GM21737 (cell line): ENCODE data around the gene COA1.
"Not testable (repeated sequence)": the region's sequence is repeated elsewhere in the genome, so short reads cannot be mapped to it uniquely, and the experiment has no call there.

Experiments used
- ATAC-seq: cut with Tn5 transposase; IDR thresholded peaks from one replicate; pipeline ENCODE4 v1.9.1; 2021; ENCODE audit warnings: mild to moderate bottlenecking, moderate library complexity; ENCODE audit not compliant: unreplicated experiment

Gene COA1

GRCh38 chr7:43636093-43636492 is 93.2 kb downstream of the COA1 start:
- ATAC-seq: no peak

DNA sequence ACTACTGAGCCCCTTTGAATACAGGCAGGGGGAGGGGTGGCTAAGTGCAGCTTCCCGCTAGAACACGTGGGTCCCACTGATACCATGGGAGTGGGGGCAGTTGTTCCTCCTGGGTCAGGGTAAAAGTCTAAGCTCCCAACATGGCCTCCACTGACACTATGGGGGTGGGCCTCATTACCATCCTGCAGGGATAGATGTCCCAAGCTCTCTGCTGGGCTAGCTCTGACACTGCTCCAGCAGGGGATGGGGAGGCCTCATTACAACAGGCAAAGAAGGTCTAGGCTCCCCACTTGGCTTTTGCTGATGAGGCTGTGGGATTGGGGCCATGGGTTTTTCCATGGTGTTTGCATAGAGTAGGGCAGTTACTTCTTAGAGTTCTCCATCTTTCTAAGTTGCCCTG is 94.9 kb downstream of the COA1 start:
- ATAC-seq: no peak

DNA sequence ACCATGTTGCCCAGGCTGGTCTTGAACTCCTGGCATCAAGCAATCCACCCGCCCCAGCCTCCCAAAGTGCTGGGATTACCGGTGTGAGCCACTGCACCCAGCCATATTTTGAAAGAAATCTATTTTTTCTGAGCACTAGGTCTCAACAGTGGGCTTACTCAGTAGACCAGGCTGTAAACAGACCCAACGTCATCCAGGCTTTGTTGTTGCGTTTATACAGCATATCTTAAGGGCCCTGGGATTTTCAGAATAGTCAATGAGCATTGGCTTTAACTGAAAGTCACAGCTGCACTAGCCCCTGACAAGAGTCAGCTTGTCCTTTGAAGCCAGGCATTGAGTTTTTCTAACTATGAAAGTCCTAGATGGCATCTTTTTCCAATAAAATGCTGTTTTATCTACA is 96.6 kb downstream of the COA1 start:
- no peak for ATAC-seq

- no peak for ATAC-seq
Measured at GRCh38 chr7:43631559-43631958, 97.8 kb downstream of the COA1 start.

DNA sequence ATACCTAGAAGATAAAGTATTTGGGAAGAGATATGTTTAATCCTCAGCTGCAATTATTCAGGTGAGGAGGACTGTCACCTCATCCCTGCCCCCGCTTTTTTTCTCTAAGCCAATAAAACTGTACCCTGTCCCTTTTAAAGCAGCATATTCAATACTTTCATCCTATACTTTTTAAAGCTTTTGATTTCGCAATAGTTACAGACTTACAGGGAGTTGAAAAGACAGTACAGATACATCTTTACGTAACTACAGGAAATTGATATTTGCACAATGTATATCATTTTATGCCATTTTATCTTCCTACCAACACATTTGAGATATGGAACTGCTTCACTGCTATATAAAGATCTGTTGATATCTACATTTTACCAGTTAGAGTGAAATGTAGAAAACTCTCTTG is 98.8 kb downstream of the COA1 start:
- ATAC-seq: no peak

GRCh38 chr7:43629857-43630256 is 99.5 kb downstream of the COA1 start:
- no peak for ATAC-seq

DNA sequence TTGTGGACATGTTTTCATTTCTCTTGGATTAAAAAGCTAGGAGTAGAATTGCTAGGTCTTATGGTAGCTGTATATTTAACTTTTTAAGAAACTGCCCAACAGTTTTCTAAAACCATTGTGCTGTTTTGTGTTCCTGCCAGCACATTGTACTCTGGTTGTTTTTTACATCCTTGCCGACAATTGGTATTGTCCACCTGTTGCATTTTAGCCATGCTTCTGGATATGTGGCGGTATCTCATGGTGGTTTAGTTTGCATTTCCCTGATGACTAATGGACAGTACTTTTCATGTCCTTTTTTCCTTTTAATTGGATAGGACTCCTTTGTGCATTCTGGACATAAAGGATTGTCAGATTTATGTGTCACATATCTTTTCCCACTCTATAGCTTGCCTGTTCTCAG is 100.9 kb downstream of the COA1 start:
- ATAC-seq: no peak

GRCh38 chr7:43627798-43628197 is 101.5 kb downstream of the COA1 start:
- not testable (repeated sequence) for ATAC-seq

DNA sequence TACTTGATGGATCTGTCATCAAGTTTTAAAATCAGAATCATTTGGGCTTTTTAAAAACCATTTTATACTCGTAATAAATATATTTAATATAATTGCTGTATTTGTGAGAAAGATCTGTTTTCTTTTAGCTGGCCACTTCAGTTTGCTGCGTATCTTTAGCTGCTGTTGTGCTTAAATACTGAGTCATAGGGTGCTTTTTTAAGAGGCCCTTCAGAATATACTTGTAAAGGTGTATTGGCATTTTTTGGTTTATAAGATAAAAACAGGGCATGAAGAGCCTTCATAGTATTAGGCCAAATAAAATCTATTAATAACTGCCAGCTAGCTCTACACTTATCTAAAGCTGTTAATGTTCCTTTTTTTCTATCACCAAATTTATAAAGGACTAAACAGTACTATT is 102.6 kb downstream of the COA1 start:
- ATAC-seq: no peak

DNA sequence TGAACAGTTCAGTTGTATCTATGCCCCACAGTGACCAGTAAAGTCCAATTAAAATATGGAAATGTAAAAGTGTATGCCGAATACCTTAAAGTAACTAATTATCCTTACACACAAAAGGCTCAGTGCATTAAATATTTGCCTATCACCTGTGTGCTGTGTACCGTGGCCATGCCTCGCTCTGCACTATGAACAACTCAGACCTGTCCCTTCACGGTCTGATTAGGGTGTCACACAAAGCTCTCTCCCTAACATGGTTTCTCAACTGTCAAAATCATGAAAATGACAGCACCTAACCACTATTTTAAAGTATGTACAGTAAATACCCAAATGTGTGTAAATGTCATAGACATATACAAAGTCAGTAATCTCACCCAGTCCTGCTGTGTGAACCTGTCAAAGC is 103.3 kb downstream of the COA1 start:
- no peak for ATAC-seq

DNA sequence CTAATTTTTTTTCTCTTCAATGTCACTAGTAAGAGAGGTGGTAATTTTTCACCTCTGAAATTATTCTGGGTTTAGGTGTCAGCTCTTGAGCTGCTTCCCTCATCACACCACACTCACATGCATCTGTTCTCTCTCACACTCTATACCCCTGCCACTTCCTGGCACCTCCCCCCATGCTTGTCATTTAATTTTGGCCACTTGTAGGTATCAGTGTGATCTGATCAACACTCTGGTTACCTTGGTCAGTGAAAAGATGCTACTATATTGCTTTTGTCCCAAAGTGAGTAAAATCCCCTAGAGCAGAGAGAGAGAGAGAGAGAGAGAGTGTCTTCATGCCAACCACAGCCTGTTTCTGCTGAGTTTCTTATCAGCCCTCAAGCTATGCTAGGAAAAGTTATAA is 103.9 kb downstream of the COA1 start:
- ATAC-seq: peak; percentile 48

DNA sequence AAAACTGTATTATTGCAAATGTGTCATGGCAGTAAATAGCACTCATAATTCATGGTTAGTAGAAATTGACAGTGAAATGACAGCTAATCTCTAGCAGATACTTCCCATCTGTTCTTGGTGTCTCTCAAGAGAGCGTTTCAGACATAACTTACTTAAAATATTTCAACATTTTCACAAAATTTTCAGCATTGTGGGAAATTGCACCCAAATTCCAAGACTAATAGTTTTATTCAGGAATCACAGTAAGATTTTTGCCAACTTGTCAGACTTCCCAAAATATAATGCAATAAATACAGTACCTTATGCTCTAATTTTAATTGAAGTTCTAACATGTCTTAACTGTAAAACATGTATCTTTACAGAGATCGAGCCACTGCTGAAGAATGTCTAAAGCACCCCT is 105.2 kb downstream of the COA1 start:
- ATAC-seq: no peak

DNA sequence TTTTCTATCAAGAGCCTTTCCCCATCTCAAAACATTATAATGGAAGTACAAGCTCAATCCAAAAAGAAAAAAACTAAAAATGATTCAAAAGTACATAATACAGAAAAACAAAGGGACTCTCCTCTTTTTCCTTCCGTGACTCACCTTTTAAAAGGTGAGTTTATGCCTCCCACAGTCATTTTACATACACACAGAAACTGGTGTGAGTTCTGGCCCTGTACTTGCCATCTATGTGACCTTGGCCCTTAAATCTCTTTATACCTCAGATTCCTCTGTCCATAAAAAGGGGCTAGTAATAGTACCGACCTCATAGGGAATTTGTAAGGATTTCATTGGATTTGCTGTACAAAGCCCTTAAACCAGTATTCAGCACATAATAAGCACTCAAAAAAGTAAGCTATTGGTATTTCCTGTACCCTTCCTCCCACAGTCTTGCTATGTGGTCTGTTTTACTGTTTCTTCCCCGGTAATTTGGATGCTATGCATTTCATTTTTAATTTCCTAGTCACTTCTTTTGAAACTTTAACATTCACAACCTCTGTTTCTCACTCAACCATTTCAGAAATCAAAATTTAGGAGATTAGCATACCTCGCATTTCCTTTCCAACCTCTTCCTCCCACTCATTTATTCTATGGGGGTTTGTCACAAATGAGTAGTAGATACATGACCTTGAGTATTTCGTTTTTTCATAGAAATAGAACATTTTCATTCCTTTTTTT is 107.4 kb downstream of the COA1 start:
- ATAC-seq: no peak

- no peak for ATAC-seq
Measured at GRCh38 chr7:43619213-43620012, 109.9 kb downstream of the COA1 start.

DNA sequence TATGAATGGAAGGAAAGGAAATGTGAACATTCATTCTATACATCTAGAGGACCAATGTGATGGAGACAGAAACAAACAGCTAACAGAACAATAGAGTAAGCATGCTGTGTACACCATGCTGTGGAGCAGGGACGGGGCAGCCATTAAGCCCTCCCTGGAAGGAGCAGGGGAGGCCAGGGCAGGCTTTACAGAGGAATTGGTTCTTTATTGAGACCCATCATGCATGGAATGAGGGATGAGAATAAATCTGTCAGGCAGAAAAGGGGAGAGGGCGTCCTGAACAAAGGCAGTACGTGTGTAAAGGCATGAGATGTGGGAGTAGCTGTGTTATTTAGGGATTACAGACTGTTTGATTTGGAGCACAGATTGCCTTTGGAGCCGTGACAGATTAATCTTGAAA is 111.2 kb downstream of the COA1 start:
- ATAC-seq: no peak

- ATAC-seq: no peak
Measured at GRCh38 chr7:43616977-43617376, 112.3 kb downstream of the COA1 start.

DNA sequence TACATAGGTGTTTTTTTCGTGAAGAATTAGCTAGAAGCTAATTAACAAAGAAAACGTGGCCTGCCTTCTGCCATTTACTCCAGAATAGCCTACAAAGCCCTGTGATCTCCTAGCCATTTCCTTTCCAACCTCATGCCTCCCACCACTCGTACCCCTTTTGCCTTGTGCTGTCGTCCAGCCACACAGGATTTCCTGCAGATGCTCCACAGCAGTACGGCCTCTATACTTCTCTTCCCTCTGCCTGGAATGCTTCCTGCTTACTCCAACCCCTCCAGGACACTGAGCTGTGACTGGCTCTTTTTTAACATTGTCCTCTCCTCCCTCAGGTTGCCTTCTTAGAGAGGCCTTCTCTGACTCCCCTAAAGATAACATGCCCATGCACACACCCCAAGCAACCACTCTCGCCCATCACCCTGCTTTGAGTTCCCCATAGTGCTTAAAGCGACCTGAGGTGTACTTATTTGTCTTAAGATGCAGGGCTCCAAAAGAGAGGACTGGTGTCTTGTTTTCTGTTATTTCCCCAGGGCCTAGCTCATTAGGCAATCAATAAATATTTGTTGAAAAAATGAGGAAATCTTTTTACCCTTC is 113.7 kb downstream of the COA1 start:
- ATAC-seq: no peak

DNA sequence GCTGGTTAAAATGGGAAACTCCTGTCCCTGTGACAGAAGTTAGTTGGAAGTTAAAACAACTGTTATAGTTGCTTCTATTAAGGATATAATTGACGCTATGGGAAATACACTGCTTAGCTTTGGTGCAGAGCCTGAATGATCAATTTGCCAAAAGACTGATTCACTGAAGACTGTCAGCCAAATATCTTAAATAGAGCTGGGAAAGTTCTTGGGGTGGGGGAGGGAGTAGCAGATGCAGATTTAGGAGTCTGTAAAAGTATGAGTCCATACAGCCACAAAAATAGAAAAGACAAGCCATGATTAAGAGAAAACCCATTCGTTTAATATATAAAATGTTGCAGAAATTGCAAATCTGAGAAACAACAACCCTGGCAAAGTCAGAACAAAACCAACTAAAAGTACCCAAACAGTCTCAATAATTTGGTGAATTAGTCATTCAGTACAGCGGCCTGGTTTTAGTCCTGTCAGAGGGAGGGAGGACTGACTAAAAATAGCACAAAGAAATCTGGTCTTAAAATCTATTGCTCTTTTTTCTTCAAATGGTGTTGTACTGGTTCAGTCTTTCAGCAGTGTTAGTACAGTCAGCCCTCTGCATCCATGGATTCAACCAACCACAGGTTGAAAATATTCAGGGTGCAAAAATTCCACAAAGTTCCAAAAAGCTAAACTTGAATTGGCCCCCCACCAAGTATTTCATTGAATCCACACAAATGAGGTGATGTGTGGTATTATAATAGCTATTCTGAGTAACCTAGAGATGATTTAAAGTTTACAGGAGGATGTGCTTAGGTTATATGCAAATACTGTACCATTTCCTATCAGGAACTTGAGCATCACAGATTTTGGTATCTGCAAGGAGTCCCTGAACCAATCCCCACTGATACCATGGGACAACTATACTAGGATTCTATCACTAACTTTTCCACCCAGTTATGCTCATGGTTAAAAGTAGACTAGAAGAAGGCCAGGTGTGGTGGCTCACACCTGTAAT is 116.4 kb downstream of the COA1 start:
- peak; percentile 55 for ATAC-seq

DNA sequence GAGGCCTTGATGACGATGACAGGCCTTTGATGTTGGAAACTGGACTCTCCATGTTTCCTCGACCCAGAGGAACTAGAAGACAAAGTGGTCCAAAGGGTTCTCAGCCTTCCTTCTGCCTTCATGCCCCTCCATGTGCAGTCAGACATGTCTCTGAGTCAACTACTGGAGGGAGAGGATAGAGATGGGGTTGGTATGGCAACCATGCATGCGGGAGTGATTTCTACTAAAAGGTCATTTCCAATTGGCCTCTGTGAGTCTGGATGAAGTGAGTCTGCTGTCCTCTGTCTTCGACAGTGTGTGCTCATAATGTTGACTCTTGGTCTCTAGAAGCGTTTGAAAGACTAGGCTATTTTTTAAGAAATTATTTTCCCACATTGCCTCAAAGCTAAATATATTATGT is 117.2 kb downstream of the COA1 start:
- ATAC-seq: no peak

DNA sequence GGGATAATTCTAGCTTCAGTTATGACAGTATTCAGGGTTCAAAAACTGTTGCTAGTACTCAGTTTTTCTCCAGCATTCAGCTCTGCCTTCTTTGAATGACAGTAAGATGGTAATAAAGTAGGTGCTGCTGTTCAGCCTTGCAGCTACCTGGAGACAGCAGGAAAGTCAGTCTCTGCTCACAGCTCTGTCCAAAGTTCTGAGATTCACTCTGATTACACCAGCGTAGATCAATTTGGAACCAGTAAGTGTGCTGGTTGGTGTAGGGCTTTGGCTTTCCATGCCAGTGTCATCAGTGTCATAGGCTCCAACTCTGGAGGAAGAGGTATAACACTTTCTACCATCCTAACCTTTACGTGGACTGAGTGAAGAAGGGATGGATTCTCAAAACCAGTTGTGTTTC is 120.2 kb downstream of the COA1 start:
- no peak for ATAC-seq

DNA sequence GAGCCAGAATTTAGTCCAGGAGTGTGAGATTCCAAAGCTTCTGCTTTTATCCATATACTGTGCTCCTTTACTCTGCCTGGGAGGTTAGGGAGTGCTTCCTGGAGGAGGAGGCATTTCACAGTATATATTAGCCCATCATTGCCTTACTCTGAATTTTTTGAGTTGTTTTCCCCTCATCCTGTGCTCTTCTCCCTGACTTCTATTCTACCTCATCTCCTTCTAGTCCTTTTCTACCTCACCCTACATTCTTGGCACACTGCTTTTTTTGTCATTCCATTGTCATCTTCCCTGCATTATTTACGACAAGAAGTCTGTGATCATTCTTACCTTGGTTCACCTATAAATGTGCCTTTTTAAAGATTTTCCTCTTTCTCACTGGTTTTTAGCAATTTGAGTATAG is 125.1 kb downstream of the COA1 start:
- no peak for ATAC-seq
